B cell (primary cell): Measurements from ENCODE around the gene ZFP91. TPM values are rescaled to one million over a fixed set of nuclear protein-coding genes. Genes with fewer than 3 reads are reported as not detected.

Experiments
- ATAC-seq: fragments of 200-7000 bp; cut with Tn5 transposase; one replicate; pipeline ENCODE4 v1.10.0; 2021; ENCODE audit warnings: low read depth, mild to moderate bottlenecking, moderate number of reproducible peaks, moderate library complexity
- CTCF ChIA-PET: fragments of 350-600 bp; sonication (Branson Sonifier 250); formaldehyde crosslinking; loops from one replicate; lab custom pipeline; 2021; ENCODE audit warnings: antibody characterized with exemption, inconsistent platforms; lab: Charles Lee
- POLR2A ChIA-PET: fragments of 350-600 bp; sonication (Branson Sonifier 250); formaldehyde crosslinking; loops from one replicate; lab custom pipeline; 2021; ENCODE audit warnings: antibody characterized with exemption; lab: Charles Lee
- DNase-seq: peaks from one replicate; pipeline ENCODE4 v3.0.0; 2013
- H2AFZ ChIP-seq: 2 replicates; pipeline ENCODE4 v1.6.1; 2012; ENCODE audit warnings: mild to moderate bottlenecking, low read depth, low read length; ENCODE audit not compliant: insufficient read depth, poor library complexity, severe bottlenecking
- H3K27ac ChIP-seq, 2 donors: 1 replicate in 1 of 2; 2 replicates in 1 of 2; pipeline ENCODE4 v1.5.1; 2012 to 2013; ENCODE audit warnings: low read length in 2 of 2, mild to moderate bottlenecking in 2 of 2, moderate library complexity in 1 of 2
- H3K27me3 ChIP-seq, 4 experiments: fragments of 200-600 bp in 1 of 4; sonication (generic) in 1 of 4; replicated peaks in 1 of 4; 1 replicate in 2 of 4; 2 replicates in 2 of 4; pipeline versions ENCODE4 v1.6.1 to v1.7.0; 2013 to 2016; ENCODE audit warnings: low read length in 3 of 4, mild to moderate bottlenecking in 2 of 4, mixed read lengths in 1 of 4, moderate library complexity in 1 of 4; ENCODE audit not compliant: insufficient read depth in 4 of 4, control insufficient read depth in 3 of 4; ENCODE audit errors: control extremely low read depth in 1 of 4
- H3K36me3 ChIP-seq, 2 experiments: replicated peaks in 1 of 2; 1 replicate in 1 of 2; 2 replicates in 1 of 2; pipeline versions ENCODE4 v1.6.1 to v1.7.1; 2013; ENCODE audit warnings: low read length in 1 of 2; ENCODE audit not compliant: insufficient read depth in 2 of 2, control insufficient read depth in 1 of 2; ENCODE audit errors: control extremely low read depth in 1 of 2, extremely low read depth in 1 of 2
- H3K4me1 ChIP-seq, 2 donors: fragments of 200-600 bp in 1 of 2; sonication (generic) in 1 of 2; 1 replicate in 1 of 2; 2 replicates in 1 of 2; pipeline versions ENCODE4 v1.5.1 to v1.6.1; 2013 to 2017; ENCODE audit warnings: low read length in 2 of 2; ENCODE audit not compliant: control insufficient read depth in 2 of 2, insufficient read depth in 2 of 2
- H3K4me2 ChIP-seq: replicated peaks from 2 replicates; pipeline ENCODE3; 2012; ENCODE audit warnings: mild to moderate bottlenecking, low read depth, low read length; ENCODE audit not compliant: poor library complexity, severe bottlenecking
- H3K4me3 ChIP-seq, 5 experiments: fragments of 200-600 bp in 1 of 5; sonication (generic) in 1 of 5; 1 replicate in 3 of 5; 2 replicates in 2 of 5; pipeline versions ENCODE4 v1.5.1 to v1.7.0; 2011 to 2016; ENCODE audit warnings: low read length in 4 of 5, mild to moderate bottlenecking in 4 of 5, low read depth in 2 of 5, control low read depth in 1 of 5, moderate library complexity in 1 of 5; ENCODE audit not compliant: insufficient read depth in 1 of 5; ENCODE audit errors: control extremely low read depth in 1 of 5, extremely low read depth in 1 of 5
- H3K79me2 ChIP-seq: fragments of 200-600 bp; sonication (generic); one replicate; pipeline ENCODE4 v1.6.0; 2016; ENCODE audit warnings: low read length; ENCODE audit not compliant: control insufficient read depth, insufficient read depth
- H3K9ac ChIP-seq: fragments of 200-600 bp; sonication (generic); 2 replicates; pipeline ENCODE4 v1.6.1; 2017; ENCODE audit warnings: mild to moderate bottlenecking, low read length, moderate library complexity
- H3K9me3 ChIP-seq, 3 donors: one replicate each; pipeline versions ENCODE4 v1.6.1 to v1.7.1; 2013; ENCODE audit warnings: low read length in 2 of 3; ENCODE audit not compliant: control insufficient read depth in 2 of 3, insufficient read depth in 1 of 3; ENCODE audit errors: control extremely low read depth in 1 of 3
- H4K20me1 ChIP-seq: 2 replicates; pipeline ENCODE4 v1.6.0; 2012; ENCODE audit warnings: mild to moderate bottlenecking, low read length; ENCODE audit not compliant: insufficient read depth, control insufficient read depth, poor library complexity, severe bottlenecking
- H3K27ac Mint-ChIP-seq: one replicate; pipeline ENCODE4 v1.8.0; 2021; ENCODE audit warnings: mixed read lengths
- H3K27me3 Mint-ChIP-seq: one replicate; pipeline ENCODE4 v1.8.0; 2021; ENCODE audit warnings: mixed read lengths
- H3K4me1 Mint-ChIP-seq: one replicate; pipeline ENCODE4 v1.8.0; 2021; ENCODE audit warnings: mixed read lengths
- H3K4me3 Mint-ChIP-seq: one replicate; pipeline ENCODE4 v1.8.0; 2021; ENCODE audit warnings: mixed read lengths
- H3K9me3 Mint-ChIP-seq: one replicate; pipeline ENCODE4 v1.8.0; 2022; ENCODE audit warnings: mixed read lengths; ENCODE audit not compliant: insufficient read depth
- EZH2 ChIP-seq: IDR thresholded peaks from 2 replicates; pipeline ENCODE4 v1.6.1; 2012; ENCODE audit warnings: borderline replicate concordance, low read depth, mild to moderate bottlenecking, moderate library complexity, low read length; ENCODE audit not compliant: insufficient read depth, poor library complexity, severe bottlenecking
- WGBS: methylation state at CpG from one replicate; pipeline ENCODE4 v1.1.5; 2013; ENCODE audit warnings: missing lambda C conversion rate; ENCODE audit not compliant: insufficient coverage; 5-methylcytosine and 5-hydroxymethylcytosine counted together
- intact Hi-C: fragments of 100-400 bp; cut with micrococcal nuclease; formaldehyde crosslinking; loops from one replicate; pipeline ENCODE4 v1.10.0; 2022
- polyA plus RNA-seq: library from polyadenylated mRNA; depleted of rRNA; stranded (reverse); fragments of >200 nt; gene quantifications from 2 replicates; pipeline ENCODE4 v1.2.3, GENCODE V29; 2012
- total RNA-seq, 2 donors: library from RNA; stranded (reverse); fragments of 120-200 nt in 1 of 2; gene quantifications; 1 replicate in 1 of 2; 2 replicates in 1 of 2; pipeline versions ENCODE4 v1.2.3 to v1.2.4, GENCODE V29; 2013 to 2022
- TF ChIP-seq, protein P1 (sequence below): fragments of 200-600 bp; IDR thresholded peaks from one replicate; pipeline ENCODE4 v1.8.0; 2022; ENCODE audit warnings: antibody characterized with exemption, mild to moderate bottlenecking

The ZFP91 gene
- total and polyA plus RNA-seq, 2 donors (not counting 1 experiment from before 2014, with no cell fraction given) = 14.4 to 51.2 TPM

GRCh38 chr11:58621586-58622262 lies 42.9 kb downstream of the ZFP91 start:
- peaks cover under 1% of the 10 kb centered on the region in 2 donors for H3K4me1 ChIP-seq
- H3K4me3 Mint-ChIP-seq = no peak overlapping the region
- H3K4me2 ChIP-seq = no peak overlapping the region
- ATAC-seq (no peak), DNase-seq (no peak)
- H3K79me2 ChIP-seq = no peaks in the 10 kb centered on the region
- POLR2A ChIA-PET = no interaction called here
- intact Hi-C loops = no loop called here
- no peaks in the 10 kb centered on the region for H3K9me3 ChIP-seq
- peaks cover 4% of the 10 kb centered on the region for H3K4me1 Mint-ChIP-seq
- H3K4me3 ChIP-seq = no peak overlapping the region
- no peak overlapping the region for H3K27ac ChIP-seq
- peaks cover 6 to 78% of the 10 kb centered on the region in 2 experiments for H3K36me3 ChIP-seq
- H3K27ac Mint-ChIP-seq = no peak overlapping the region
- TF ChIP-seq, protein P1, sequence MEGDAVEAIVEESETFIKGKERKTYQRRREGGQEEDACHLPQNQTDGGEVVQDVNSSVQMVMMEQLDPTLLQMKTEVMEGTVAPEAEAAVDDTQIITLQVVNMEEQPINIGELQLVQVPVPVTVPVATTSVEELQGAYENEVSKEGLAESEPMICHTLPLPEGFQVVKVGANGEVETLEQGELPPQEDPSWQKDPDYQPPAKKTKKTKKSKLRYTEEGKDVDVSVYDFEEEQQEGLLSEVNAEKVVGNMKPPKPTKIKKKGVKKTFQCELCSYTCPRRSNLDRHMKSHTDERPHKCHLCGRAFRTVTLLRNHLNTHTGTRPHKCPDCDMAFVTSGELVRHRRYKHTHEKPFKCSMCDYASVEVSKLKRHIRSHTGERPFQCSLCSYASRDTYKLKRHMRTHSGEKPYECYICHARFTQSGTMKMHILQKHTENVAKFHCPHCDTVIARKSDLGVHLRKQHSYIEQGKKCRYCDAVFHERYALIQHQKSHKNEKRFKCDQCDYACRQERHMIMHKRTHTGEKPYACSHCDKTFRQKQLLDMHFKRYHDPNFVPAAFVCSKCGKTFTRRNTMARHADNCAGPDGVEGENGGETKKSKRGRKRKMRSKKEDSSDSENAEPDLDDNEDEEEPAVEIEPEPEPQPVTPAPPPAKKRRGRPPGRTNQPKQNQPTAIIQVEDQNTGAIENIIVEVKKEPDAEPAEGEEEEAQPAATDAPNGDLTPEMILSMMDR = no peak
- TF ChIP-seq EZH2 = no peak
- H3K9ac ChIP-seq = no peak overlapping the region
- no peak overlapping the region for H2AFZ ChIP-seq
- H3K27me3 ChIP-seq = no peaks in the 10 kb centered on the region
- no peaks in the 10 kb centered on the region for H3K27me3 Mint-ChIP-seq
- CTCF ChIA-PET = interaction anchor here (0.7 kb wide), 1 partner anchor 537 kb away, joined by 4 read pairs; no protein-coding TSS in a partner anchor
- no CpG with 5 or more reads among the region's 4 CpGs for WGBS
- H3K9me3 Mint-ChIP-seq = no peaks in the 10 kb centered on the region
- no peaks in the 10 kb centered on the region for H4K20me1 ChIP-seq

GRCh38 chr11:58622344-58622743 lies 43.5 kb downstream of the ZFP91 start, which contains the start of gene CNTF:
TSS of gene CNTF (plus strand) at chr11:58622665. CDS start at chr11:58622753, 88 bp downstream.
- WGBS = no CpG with 5 or more reads among the region's 2 CpGs
- CTCF ChIA-PET = interaction anchor here (0.9 to 1.0 kb wide), 2 partner anchors 15 to 54 kb away, joined by 3 to 4 read pairs; no protein-coding TSS in a partner anchor
- Histone ChIP-seq H3K27me3 (no peaks in the 10 kb centered on the region), H3K4me2 (no peak within 1 kb of the TSS), H4K20me1 (no peaks in the 10 kb centered on the region), H3K9ac (no peak within 1 kb of the TSS), H2AFZ (no peak within 1 kb of the TSS), H3K36me3 (peaks cover 6 to 72% of the 10 kb centered on the region in 2 experiments), H3K4me3 (no peak within 1 kb of the TSS), H3K4me1 (peaks cover 3 to 5% of the 10 kb centered on the region in 2 donors), H3K9me3 (no peaks in the 10 kb centered on the region), H3K79me2 (no peaks in the 10 kb centered on the region), H3K27ac (no peak within 1 kb of the TSS)
- POLR2A ChIA-PET = no interaction called here
- Mint-ChIP-seq H3K27ac (no peak within 1 kb of the TSS), H3K4me3 (no peak within 1 kb of the TSS), H3K4me1 (peaks cover 9% of the 10 kb centered on the region), H3K9me3 (no peaks in the 10 kb centered on the region), H3K27me3 (no peaks in the 10 kb centered on the region)
- TF ChIP-seq, protein P1 = no peak
- no peak for TF ChIP-seq EZH2
- ATAC-seq (no peak), DNase-seq (no peak)
- intact Hi-C loops = no loop called here
